ENCODE data around the gene RAD51B. TPM values are rescaled to one million over a fixed set of nuclear protein-coding genes. Genes with fewer than 3 reads are reported as not detected.

The RAD51B gene
- total and polyA plus RNA-seq, 2 of the 13 experiments (the other 11 are each of a cell fraction or from before 2014, with no cell fraction given): 7.0 to 9.5 TPM

- TF ChIP-seq HOXA9 (CRISPR knock-in tag; IDR thresholded peaks at IDR 0.05; ENCODE audit: borderline replicate concordance) (no peak), FUBP1 (CRISPR knock-in tag; IDR thresholded peaks at IDR 0.05; ENCODE audit: borderline replicate concordance) (no peak), MAZ (IDR thresholded peaks at IDR 0.05; ENCODE audit: borderline replicate concordance, low read depth, low read length) (peak; percentile 54; the same call in 1 of the 2 replicates), MAZ (CRISPR knock-in tag; IDR thresholded peaks at IDR 0.05; ENCODE audit: low read depth) (peak; percentile 39; the same call in 1 of the 2 replicates), ZKSCAN8 (CRISPR knock-in tag; IDR thresholded peaks at IDR 0.05; ENCODE audit: borderline replicate concordance) (0 out of 2 replicates have a peak, but pooled peaks have one; percentile 11), MED1 (CRISPR knock-in tag; IDR thresholded peaks at IDR 0.05) (0 out of 2 replicates have a peak, but pooled peaks have one; percentile 27), HDAC2 (CRISPR knock-in tag; IDR thresholded peaks at IDR 0.05) (peak; percentile 62; the same call in 1 of the 2 replicates), CSRNP2 (CRISPR knock-in tag; conservative IDR thresholded peaks at IDR 0.05; ENCODE audit: low read depth) (no peak), ZNF44 (CRISPR knock-in tag; IDR thresholded peaks at IDR 0.05) (no peak), ZNF614 (CRISPR knock-in tag; IDR thresholded peaks at IDR 0.05; ENCODE audit: borderline replicate concordance) (0 out of 2 replicates have a peak, but pooled peaks have one; percentile 32), ZNF207 (IDR thresholded peaks at IDR 0.05; ENCODE audit: borderline replicate concordance) (no peak), ZZZ3 (CRISPR knock-in tag; IDR thresholded peaks at IDR 0.05; ENCODE audit: borderline replicate concordance) (no peak), ZMYM4 (CRISPR knock-in tag; IDR thresholded peaks at IDR 0.05) (peak; percentile 90; the same call in 1 of the 2 replicates), KLF11 (CRISPR knock-in tag; IDR thresholded peaks at IDR 0.05) (0 out of 2 replicates have a peak, but pooled peaks have one; percentile 18), E2F1 (CRISPR knock-in tag; IDR thresholded peaks at IDR 0.05) (no peak), LCORL (IDR thresholded peaks at IDR 0.05) (0 out of 2 replicates have a peak, but pooled peaks have one; percentile 25), LCORL (CRISPR knock-in tag; IDR thresholded peaks at IDR 0.05) (no peak), CREBL2 (CRISPR knock-in tag; IDR thresholded peaks at IDR 0.05; ENCODE audit: borderline replicate concordance) (no peak), HNRNPH1 (optimal IDR thresholded peaks at IDR 0.05; ENCODE audit: low read depth, low read length) (no peak), ZSCAN21 (CRISPR knock-in tag; IDR thresholded peaks at IDR 0.05; ENCODE audit: borderline replicate concordance) (no peak), BORCS8-MEF2B (CRISPR knock-in tag; IDR thresholded peaks at IDR 0.05) (0 out of 2 replicates have a peak, but pooled peaks have one; percentile 30), HIC2 (CRISPR knock-in tag; IDR thresholded peaks at IDR 0.05; ENCODE audit: low read depth) (no peak), CREB1 (IDR thresholded peaks at IDR 0.05) (peak; percentile 76), CREB1 (CRISPR knock-in tag; IDR thresholded peaks at IDR 0.05) (peak; percentile 77)
Observed at GRCh38 chr14:67816326-67817002, 3.1 kb upstream of the RAD51B start, which contains the start of gene ZFYVE26 (continued).

Measured in HepG2 (cell line).